Neural progenitor cell (in vitro differentiated cells): ENCODE results near the gene BHLHA15.

Experiments used
- EZH2 ChIP-seq: fragments of 200-600 bp; sonication (generic); IDR thresholded peaks from 2 replicates; pipeline ENCODE4 v1.6.1; 2017; ENCODE audit warnings: antibody characterized with exemption, mild to moderate bottlenecking, moderate library complexity
- EZH2phosphoT487 ChIP-seq: fragments of 200-600 bp; sonication (generic); IDR thresholded peaks from 2 replicates; pipeline ENCODE4 v1.6.1; 2017; ENCODE audit warnings: antibody characterized with exemption
- TF ChIP-seq, protein P1 (sequence below): fragments of 200-600 bp; sonication (generic); IDR thresholded peaks from 2 replicates; pipeline ENCODE4 v1.5.1; 2017; ENCODE audit warnings: antibody characterized with exemption, mild to moderate bottlenecking

GRCh38 chr7:98214811-98215321 lies 3.6 kb downstream of the BHLHA15 start:
- TF ChIP-seq, protein P1, sequence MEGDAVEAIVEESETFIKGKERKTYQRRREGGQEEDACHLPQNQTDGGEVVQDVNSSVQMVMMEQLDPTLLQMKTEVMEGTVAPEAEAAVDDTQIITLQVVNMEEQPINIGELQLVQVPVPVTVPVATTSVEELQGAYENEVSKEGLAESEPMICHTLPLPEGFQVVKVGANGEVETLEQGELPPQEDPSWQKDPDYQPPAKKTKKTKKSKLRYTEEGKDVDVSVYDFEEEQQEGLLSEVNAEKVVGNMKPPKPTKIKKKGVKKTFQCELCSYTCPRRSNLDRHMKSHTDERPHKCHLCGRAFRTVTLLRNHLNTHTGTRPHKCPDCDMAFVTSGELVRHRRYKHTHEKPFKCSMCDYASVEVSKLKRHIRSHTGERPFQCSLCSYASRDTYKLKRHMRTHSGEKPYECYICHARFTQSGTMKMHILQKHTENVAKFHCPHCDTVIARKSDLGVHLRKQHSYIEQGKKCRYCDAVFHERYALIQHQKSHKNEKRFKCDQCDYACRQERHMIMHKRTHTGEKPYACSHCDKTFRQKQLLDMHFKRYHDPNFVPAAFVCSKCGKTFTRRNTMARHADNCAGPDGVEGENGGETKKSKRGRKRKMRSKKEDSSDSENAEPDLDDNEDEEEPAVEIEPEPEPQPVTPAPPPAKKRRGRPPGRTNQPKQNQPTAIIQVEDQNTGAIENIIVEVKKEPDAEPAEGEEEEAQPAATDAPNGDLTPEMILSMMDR, result no peak
- TF ChIP-seq EZH2phosphoT487 (no peak), EZH2 (no peak)
